Left lung (tissue), 10 donors: ENCODE results near the gene UQCC5. TPM values are rescaled to one million over a fixed set of nuclear protein-coding genes. Genes with fewer than 3 reads are reported as not detected.

Source experiments
- ATAC-seq: fragments of 200-7000 bp; cut with Tn5 transposase; one replicate; pipeline ENCODE4 v1.9.1; 2020; ENCODE audit warnings: moderate library complexity
- DNase-seq, 4 donors: peaks; one replicate each; pipeline ENCODE4 v3.0.0-alpha.2; 2013 to 2020
- H3K27ac ChIP-seq, 2 donors: fragments of 200-600 bp; sonication (generic) in 1 of 2; one replicate each; pipeline versions ENCODE4 v1.5.0 to v1.8.0; 2020 to 2021
- H3K27me3 ChIP-seq, 2 donors: fragments of 200-600 bp; sonication (generic) in 1 of 2; one replicate each; pipeline versions ENCODE4 v1.5.0 to v1.8.0; 2020 to 2021
- H3K36me3 ChIP-seq, 2 donors: fragments of 200-600 bp; sonication (generic) in 1 of 2; one replicate each; pipeline versions ENCODE4 v1.5.0 to v1.8.0; 2020 to 2021
- H3K4me1 ChIP-seq, 2 donors: fragments of 200-600 bp; one replicate each; pipeline ENCODE4 v1.8.0; 2021
- H3K4me3 ChIP-seq, 2 donors: fragments of 200-600 bp; sonication (generic) in 1 of 2; one replicate each; pipeline versions ENCODE4 v1.5.0 to v1.8.0; 2020 to 2021; ENCODE audit warnings: mild to moderate bottlenecking in 1 of 2
- H3K9me3 ChIP-seq, 2 donors: fragments of 200-600 bp; sonication (generic) in 1 of 2; one replicate each; pipeline versions ENCODE4 v1.5.0 to v1.8.0; 2020 to 2021
- CTCF ChIP-seq, 2 donors: fragments of 200-600 bp; sonication (generic) in 1 of 2; IDR thresholded peaks; one replicate each; pipeline versions ENCODE4 v1.5.0 to v1.8.0; 2021; ENCODE audit warnings: antibody characterized with exemption in 2 of 2
- intact Hi-C, 2 donors: fragments of 100-400 bp; cut with DNase I; formaldehyde crosslinking; loops; one replicate each; pipeline versions ENCODE4 v1.11.2 to v1.14.2; 2022
- polyA plus RNA-seq, 6 donors: library from polyadenylated mRNA; unstranded; fragments of 120-200 nt; gene quantifications; one replicate each; pipeline ENCODE4 v1.2.1, GENCODE V29; 2013; ENCODE audit not compliant: insufficient read length in 6 of 6
- total RNA-seq, 2 donors: library from RNA; stranded (reverse); fragmentation: NEBNext Ultra II Directional; extraction: Animal tissue kit (Norgen Biotek cat#: 25700); gene quantifications; one replicate each; pipeline ENCODE4 v1.2.1, GENCODE V29; 2021
- donor health status: DM: no; HTN: yes; CAD: no.
- donor health status: DM: no; HTN: no; CAD: no.

UQCC5 gene
- total and polyA plus RNA-seq, 8 donors = 9.6 to 20.4 (median 17.2) TPM

- ATAC-seq (no peak), DNase-seq (no peak)
- Histone ChIP-seq H3K27ac (no peak overlapping the region), H3K36me3 (peaks cover 0 to 86% of the 10 kb centered on the region in 2 donors), H3K4me3 (no peak overlapping the region), H3K27me3 (no peaks in the 10 kb centered on the region), H3K9me3 (no peaks in the 10 kb centered on the region), H3K4me1 (peaks cover 8 to 47% of the 10 kb centered on the region in 2 donors)
- intact Hi-C loops = no loop called here
- no peak for TF ChIP-seq CTCF (IDR thresholded peaks at IDR 0.05)
Observed at GRCh38 chr3:52488746-52489145, 47.7 kb upstream of the UQCC5 start.

GRCh38 chr3:52489453-52489852 is 47.0 kb upstream of the UQCC5 start:
- intact Hi-C loops = no loop called here
- Histone ChIP-seq H3K9me3 (no peaks in the 10 kb centered on the region), H3K4me1 (peaks cover 8 to 54% of the 10 kb centered on the region in 2 donors), H3K4me3 (no peak overlapping the region), H3K27ac (peak overlapping the region in 1 of 2 donors; percentile 86), H3K27me3 (peaks cover 0 to under 1% of the 10 kb centered on the region in 2 donors), H3K36me3 (peaks cover 0 to 85% of the 10 kb centered on the region in 2 donors)
- ATAC-seq (no peak), DNase-seq (no peak)
- no peak for TF ChIP-seq CTCF (IDR thresholded peaks at IDR 0.05)

- H3K27me3 ChIP-seq = peaks cover 0 to 9% of the 10 kb centered on the region in 2 donors
- intact Hi-C loops = no loop called here
- peaks cover 0 to 80% of the 10 kb centered on the region in 2 donors for H3K36me3 ChIP-seq
- no peak overlapping the region for H3K4me3 ChIP-seq
- H3K27ac ChIP-seq = peak overlapping the region; percentile 44 to 86
- no peaks in the 10 kb centered on the region for H3K9me3 ChIP-seq
- no peak for TF ChIP-seq CTCF (IDR thresholded peaks at IDR 0.05)
- ATAC-seq (no peak), DNase-seq (no peak)
- peaks cover 8 to 61% of the 10 kb centered on the region in 2 donors for H3K4me1 ChIP-seq
Observed at GRCh38 chr3:52490035-52490938, 46.1 kb upstream of the UQCC5 start.

- TF ChIP-seq CTCF (IDR thresholded peaks at IDR 0.05) = no peak
- Histone ChIP-seq H3K27ac (peak overlapping the region; percentile 55 to 86), H3K27me3 (peaks cover 0 to 17% of the 10 kb centered on the region in 2 donors), H3K4me3 (no peak overlapping the region), H3K4me1 (peaks cover 14 to 69% of the 10 kb centered on the region in 2 donors), H3K36me3 (peaks cover 0 to 72% of the 10 kb centered on the region in 2 donors), H3K9me3 (no peaks in the 10 kb centered on the region)
- intact Hi-C loops = no loop called here
- ATAC-seq (peak; percentile 43), DNase-seq (peak in 1 of 4 donors; percentile 20)
Observed at GRCh38 chr3:52490939-52491526, 45.4 kb upstream of the UQCC5 start.

GRCh38 chr3:52492059-52492458 is 44.3 kb upstream of the UQCC5 start:
- DNase-seq = no peak
- intact Hi-C loops = no loop called here
- TF ChIP-seq CTCF (IDR thresholded peaks at IDR 0.05) = no peak
- Histone ChIP-seq H3K9me3 (no peaks in the 10 kb centered on the region), H3K4me3 (no peak overlapping the region), H3K4me1 (peaks cover 14 to 79% of the 10 kb centered on the region in 2 donors), H3K27me3 (peaks cover 0 to 22% of the 10 kb centered on the region in 2 donors), H3K36me3 (peaks cover 0 to 62% of the 10 kb centered on the region in 2 donors), H3K27ac (no peak overlapping the region)
- no peak for ATAC-seq
